Parathyroid adenoma (tissue), 2 donors: ENCODE results near the gene CA9.
A peak's percentile ranks its signal among the peaks of the same experiment; 100 is the strongest.

ENCODE experiments used
- H2AFZ ChIP-seq: fragments of 300-600 bp; sonication (generic); one replicate; pipeline ENCODE4 v1.7.0; 2017; ENCODE audit warnings: antibody characterized with exemption, mild to moderate bottlenecking
- H3K27ac ChIP-seq: fragments of 300-600 bp; sonication (generic); one replicate; pipeline ENCODE4 v1.7.0; 2017
- H3K27me3 ChIP-seq: fragments of 300-600 bp; sonication (generic); one replicate; pipeline ENCODE4 v1.7.0; 2017; ENCODE audit warnings: low read length; ENCODE audit not compliant: control insufficient read depth, insufficient read depth
- H3K36me3 ChIP-seq: fragments of 300-600 bp; sonication (generic); one replicate; pipeline ENCODE4 v1.7.0; 2017; ENCODE audit warnings: low read length; ENCODE audit not compliant: control insufficient read depth, insufficient read depth
- H3K4me1 ChIP-seq: fragments of 300-600 bp; sonication (generic); one replicate; pipeline ENCODE4 v1.7.0; 2017; ENCODE audit warnings: control low read depth
- H3K4me2 ChIP-seq: fragments of 300-600 bp; sonication (generic); one replicate; pipeline ENCODE4 v1.7.0; 2017; ENCODE audit warnings: low read length
- H3K4me3 ChIP-seq: fragments of 300-600 bp; sonication (generic); one replicate; pipeline ENCODE4 v1.7.0; 2017; ENCODE audit warnings: low read depth, low read length
- H3K79me2 ChIP-seq: fragments of 300-600 bp; sonication (generic); one replicate; pipeline ENCODE4 v1.7.0; 2017; ENCODE audit warnings: control low read depth
- H3K9ac ChIP-seq: fragments of 300-600 bp; sonication (generic); one replicate; pipeline ENCODE4 v1.7.0; 2017; ENCODE audit warnings: mild to moderate bottlenecking
- H3K9me3 ChIP-seq: fragments of 300-600 bp; sonication (generic); one replicate; pipeline ENCODE4 v1.7.0; 2017; ENCODE audit warnings: low read length; ENCODE audit not compliant: control insufficient read depth
- TF ChIP-seq, protein P1 (sequence below): fragments of 300-600 bp; sonication (generic); IDR thresholded peaks from one replicate; pipeline ENCODE4 v1.7.0; 2017; ENCODE audit warnings: antibody characterized with exemption, mild to moderate bottlenecking
- donor health status: primary hyperparathyroidism.

The CA9 gene

DNA sequence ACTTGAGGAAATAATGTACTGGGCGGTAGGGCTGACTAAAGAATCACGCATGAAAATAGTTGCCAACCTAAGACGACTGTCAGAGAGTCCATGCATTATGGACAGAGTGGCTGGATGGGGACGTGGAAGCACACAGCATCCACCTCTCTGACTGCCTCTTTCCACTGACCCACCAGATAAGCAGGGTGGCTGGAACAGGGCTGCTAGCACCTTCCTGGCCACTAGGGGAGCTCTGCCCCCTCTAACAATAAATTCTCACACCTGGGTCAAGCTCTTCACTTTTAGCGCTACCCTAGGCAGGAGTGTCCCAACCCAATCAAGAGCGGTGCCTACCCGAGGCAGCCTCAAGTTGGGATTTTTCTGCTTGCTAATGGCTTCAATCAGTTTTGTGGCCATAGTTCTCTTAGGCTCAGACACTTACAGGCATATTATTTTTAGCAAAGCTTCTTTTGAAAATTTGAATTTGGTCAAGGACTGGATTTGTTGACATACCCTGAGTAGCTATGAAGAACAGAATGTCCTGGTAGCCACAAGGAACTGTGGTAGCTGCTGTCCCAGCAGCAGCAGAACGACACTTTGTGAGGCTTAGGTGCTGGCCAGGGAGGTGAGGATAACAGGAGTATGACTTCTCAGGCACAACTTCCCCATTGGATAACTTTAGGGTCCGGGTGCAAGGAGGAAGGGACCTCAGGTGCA lies 22.9 kb downstream of the CA9 start:
- Histone ChIP-seq H3K27ac (peak overlapping the region; percentile 74), H3K4me1 (peaks cover 18% of the 10 kb centered on the region), H3K36me3 (no peaks in the 10 kb centered on the region), H3K79me2 (no peaks in the 10 kb centered on the region), H3K4me2 (no peak overlapping the region), H3K9me3 (no peaks in the 10 kb centered on the region), H3K27me3 (no peaks in the 10 kb centered on the region), H3K4me3 (no peak overlapping the region), H3K9ac (no peak overlapping the region), H2AFZ (no peak overlapping the region)
- TF ChIP-seq, protein P1, sequence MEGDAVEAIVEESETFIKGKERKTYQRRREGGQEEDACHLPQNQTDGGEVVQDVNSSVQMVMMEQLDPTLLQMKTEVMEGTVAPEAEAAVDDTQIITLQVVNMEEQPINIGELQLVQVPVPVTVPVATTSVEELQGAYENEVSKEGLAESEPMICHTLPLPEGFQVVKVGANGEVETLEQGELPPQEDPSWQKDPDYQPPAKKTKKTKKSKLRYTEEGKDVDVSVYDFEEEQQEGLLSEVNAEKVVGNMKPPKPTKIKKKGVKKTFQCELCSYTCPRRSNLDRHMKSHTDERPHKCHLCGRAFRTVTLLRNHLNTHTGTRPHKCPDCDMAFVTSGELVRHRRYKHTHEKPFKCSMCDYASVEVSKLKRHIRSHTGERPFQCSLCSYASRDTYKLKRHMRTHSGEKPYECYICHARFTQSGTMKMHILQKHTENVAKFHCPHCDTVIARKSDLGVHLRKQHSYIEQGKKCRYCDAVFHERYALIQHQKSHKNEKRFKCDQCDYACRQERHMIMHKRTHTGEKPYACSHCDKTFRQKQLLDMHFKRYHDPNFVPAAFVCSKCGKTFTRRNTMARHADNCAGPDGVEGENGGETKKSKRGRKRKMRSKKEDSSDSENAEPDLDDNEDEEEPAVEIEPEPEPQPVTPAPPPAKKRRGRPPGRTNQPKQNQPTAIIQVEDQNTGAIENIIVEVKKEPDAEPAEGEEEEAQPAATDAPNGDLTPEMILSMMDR: peak; percentile 76

DNA sequence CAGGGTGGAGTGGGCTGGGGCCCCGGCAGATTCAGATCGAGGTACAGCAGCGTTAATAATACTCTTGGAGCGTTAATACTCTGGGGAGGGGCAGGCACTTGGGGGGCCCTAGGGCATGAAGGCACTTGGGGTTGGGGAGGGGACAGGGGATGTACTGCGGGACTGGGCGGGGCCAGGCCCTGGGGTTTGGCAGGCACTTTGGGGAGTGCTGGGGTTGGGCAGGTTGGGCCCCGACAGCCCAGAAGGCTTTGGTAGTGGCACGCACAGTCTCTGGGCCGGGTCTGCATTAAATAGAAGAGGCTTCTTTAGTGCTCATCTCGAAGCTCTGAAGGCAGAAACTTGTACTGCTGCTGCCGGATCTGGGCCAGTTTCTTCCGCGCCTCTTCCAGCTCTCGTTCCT lies 23.8 kb downstream of the CA9 start:
- H3K4me1 ChIP-seq: peaks cover 18% of the 10 kb centered on the region
- H2AFZ ChIP-seq: no peak overlapping the region
- no peaks in the 10 kb centered on the region for H3K36me3 ChIP-seq
- no peaks in the 10 kb centered on the region for H3K9me3 ChIP-seq
- TF ChIP-seq, protein P1: no peak
- H3K4me3 ChIP-seq: no peak overlapping the region
- no peaks in the 10 kb centered on the region for H3K79me2 ChIP-seq
- no peak overlapping the region for H3K4me2 ChIP-seq
- no peak overlapping the region for H3K9ac ChIP-seq
- H3K27ac ChIP-seq: peak overlapping the region; percentile 74
- H3K27me3 ChIP-seq: no peaks in the 10 kb centered on the region

DNA sequence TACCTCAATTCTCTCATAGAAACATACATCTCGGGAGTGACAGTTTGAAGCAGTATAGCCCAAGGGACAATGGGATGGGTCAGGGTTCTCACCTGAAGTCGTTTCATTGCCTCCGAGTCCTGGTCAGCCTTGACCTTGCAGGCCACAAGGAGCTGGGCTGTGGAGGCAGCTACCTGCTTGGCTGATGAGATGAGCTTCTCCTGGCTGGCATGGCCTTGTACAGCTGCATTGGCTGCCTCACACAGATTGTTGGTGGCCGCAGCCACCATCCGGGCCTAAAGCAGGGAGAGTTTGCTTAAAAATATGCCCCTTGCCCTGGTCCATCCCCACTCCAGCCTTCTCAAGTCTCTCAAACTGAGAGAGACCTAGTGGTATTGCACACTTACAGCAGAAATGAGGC lies 24.5 kb downstream of the CA9 start:
- Histone ChIP-seq H2AFZ (no peak overlapping the region), H3K9me3 (no peaks in the 10 kb centered on the region), H3K36me3 (no peaks in the 10 kb centered on the region), H3K9ac (no peak overlapping the region), H3K27ac (peak overlapping the region; percentile 74), H3K4me3 (no peak overlapping the region), H3K27me3 (no peaks in the 10 kb centered on the region), H3K79me2 (no peaks in the 10 kb centered on the region), H3K4me1 (peaks cover 18% of the 10 kb centered on the region), H3K4me2 (no peak overlapping the region)
- TF ChIP-seq, protein P1: no peak

DNA sequence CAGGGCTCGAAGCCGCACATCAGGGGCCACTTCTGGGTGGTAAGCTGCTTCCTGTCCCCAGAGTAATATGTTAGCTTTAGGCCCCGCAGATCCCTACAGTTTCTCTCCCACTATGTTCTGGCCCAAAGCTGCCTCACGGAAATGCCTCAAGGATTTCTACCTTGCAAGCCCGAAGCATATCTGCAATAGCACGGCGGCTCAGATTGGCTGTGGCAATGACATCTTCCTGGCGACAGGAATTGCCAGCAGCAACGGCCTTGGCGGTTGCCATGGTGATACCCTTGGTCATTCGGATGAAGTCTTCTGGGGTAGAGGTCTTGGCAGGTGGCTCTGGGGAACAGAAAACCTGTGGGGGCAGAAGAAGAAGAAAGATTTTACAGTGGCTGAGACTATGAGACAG lies 26.3 kb downstream of the CA9 start:
- H3K36me3 ChIP-seq: no peaks in the 10 kb centered on the region
- H2AFZ ChIP-seq: no peak overlapping the region
- H3K27ac ChIP-seq: no peak overlapping the region
- H3K9ac ChIP-seq: no peak overlapping the region
- H3K4me3 ChIP-seq: no peak overlapping the region
- no peaks in the 10 kb centered on the region for H3K79me2 ChIP-seq
- peaks cover 18% of the 10 kb centered on the region for H3K4me1 ChIP-seq
- H3K9me3 ChIP-seq: no peaks in the 10 kb centered on the region
- no peak overlapping the region for H3K4me2 ChIP-seq
- TF ChIP-seq, protein P1: no peak
- H3K27me3 ChIP-seq: no peaks in the 10 kb centered on the region

DNA sequence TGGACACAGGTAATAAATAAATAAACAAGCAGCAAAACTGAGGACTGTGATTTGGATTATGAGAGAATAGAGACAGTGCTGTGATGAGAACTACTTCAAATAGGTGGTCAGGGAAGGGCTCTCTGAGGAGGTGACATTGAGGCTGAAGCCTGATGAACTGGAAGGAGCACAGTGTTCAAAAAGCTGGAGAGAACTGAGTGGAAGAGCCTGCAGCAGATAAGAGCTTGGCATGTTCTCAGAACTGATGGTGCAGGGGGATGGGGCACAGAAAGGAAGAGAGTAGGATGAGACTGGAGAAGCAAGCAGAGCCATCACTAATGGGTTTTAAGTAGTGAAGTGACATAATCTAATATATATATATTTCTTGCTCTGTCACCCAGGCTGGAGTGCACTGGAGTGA lies 27.2 kb downstream of the CA9 start:
- no peak overlapping the region for H3K9ac ChIP-seq
- TF ChIP-seq, protein P1: no peak
- H3K27me3 ChIP-seq: no peaks in the 10 kb centered on the region
- H3K4me2 ChIP-seq: no peak overlapping the region
- H3K4me1 ChIP-seq: peaks cover 18% of the 10 kb centered on the region
- no peaks in the 10 kb centered on the region for H3K9me3 ChIP-seq
- H3K4me3 ChIP-seq: no peak overlapping the region
- no peaks in the 10 kb centered on the region for H3K79me2 ChIP-seq
- no peak overlapping the region for H2AFZ ChIP-seq
- no peaks in the 10 kb centered on the region for H3K36me3 ChIP-seq
- H3K27ac ChIP-seq: no peak overlapping the region
